SK-N-SH treated with all-trans-retinoic acid at 6 μM for 48 hours (cell line): ENCODE results near the gene MYO1F.

ENCODE experiments used
- ATAC-seq: fragments of 200-7000 bp; cut with Tn5 transposase; 3 replicates; pipeline ENCODE4 v1.9.1; 2020; ENCODE audit warnings: mild to moderate bottlenecking, moderate library complexity
- BACH2 ChIP-seq: fragments of 250-450 bp; sonication (Bioruptor Pico); IDR thresholded peaks from 2 replicates; pipeline ENCODE4 v1.9.0; 2021; ENCODE audit warnings: mild to moderate bottlenecking, borderline replicate concordance
- CREB5 ChIP-seq: fragments of 250-450 bp; sonication (Bioruptor Pico); IDR thresholded peaks from 2 replicates; pipeline ENCODE4 v1.5.1; 2020; ENCODE audit warnings: low read depth, mild to moderate bottlenecking, moderate library complexity
- CSDC2 ChIP-seq: fragments of 250-450 bp; sonication (Bioruptor Pico); IDR thresholded peaks from 2 replicates; pipeline ENCODE4 v1.5.0; 2020; ENCODE audit warnings: mild to moderate bottlenecking, moderate library complexity
- CSRNP3 ChIP-seq: fragments of 250-450 bp; sonication (Bioruptor Pico); IDR thresholded peaks from 2 replicates; pipeline ENCODE4 v1.5.1; 2021; ENCODE audit warnings: mild to moderate bottlenecking, moderate library complexity
- ESRRG ChIP-seq: fragments of 250-450 bp; sonication (Bioruptor Pico); IDR thresholded peaks from 2 replicates; pipeline ENCODE4 v1.6.1; 2021; ENCODE audit warnings: mild to moderate bottlenecking
- ISL1 ChIP-seq: fragments of 250-450 bp; sonication (Bioruptor Pico); IDR thresholded peaks from 2 replicates; pipeline ENCODE4 v2.1.2; 2022; ENCODE audit warnings: mild to moderate bottlenecking, moderate library complexity
- PATZ1 ChIP-seq: fragments of 250-450 bp; sonication (Bioruptor Pico); IDR thresholded peaks from 2 replicates; pipeline ENCODE4 v1.8.0; 2020; ENCODE audit warnings: mild to moderate bottlenecking, moderate library complexity, borderline replicate concordance
- TCF4 ChIP-seq: fragments of 250-450 bp; sonication (Bioruptor Pico); IDR thresholded peaks from 2 replicates; pipeline ENCODE4 v1.8.0; 2021; ENCODE audit warnings: mild to moderate bottlenecking, moderate library complexity, borderline replicate concordance
- TOX ChIP-seq: fragments of 250-450 bp; sonication (Bioruptor Pico); IDR thresholded peaks from 2 replicates; pipeline ENCODE4 v1.8.0; 2021; ENCODE audit warnings: mild to moderate bottlenecking, moderate library complexity, borderline replicate concordance
- ZC3H10 ChIP-seq: fragments of 250-450 bp; sonication (Bioruptor Pico); IDR thresholded peaks from 2 replicates; pipeline ENCODE4 v1.5.1; 2021; ENCODE audit warnings: mild to moderate bottlenecking, moderate library complexity
- ZFP3 ChIP-seq: fragments of 250-450 bp; sonication (Bioruptor Pico); IDR thresholded peaks from 2 replicates; pipeline ENCODE4 v1.5.0; 2020; ENCODE audit warnings: mild to moderate bottlenecking, moderate library complexity
- ZFP30 ChIP-seq: fragments of 450-650 bp; formaldehyde crosslinking; IDR thresholded peaks from 2 replicates; pipeline ENCODE4 v1.5.0; 2022; ENCODE audit warnings: mild to moderate bottlenecking, moderate library complexity
- ZNF565 ChIP-seq: fragments of 450-650 bp; formaldehyde crosslinking; conservative IDR thresholded peaks from 2 replicates; pipeline ENCODE4 v1.5.0; 2020; ENCODE audit warnings: low read depth, mild to moderate bottlenecking, moderate library complexity
- TF ChIP-seq, protein P1 (sequence below): fragments of 250-450 bp; sonication (Bioruptor Pico); IDR thresholded peaks from 2 replicates; pipeline ENCODE4 v1.8.0; 2021; ENCODE audit warnings: low read depth, mild to moderate bottlenecking, moderate library complexity, borderline replicate concordance
- TF ChIP-seq, protein P2 (sequence below): fragments of 250-450 bp; sonication (Bioruptor Pico); IDR thresholded peaks from 2 replicates; pipeline ENCODE4 v1.5.0; 2020; ENCODE audit warnings: mild to moderate bottlenecking, moderate library complexity

Gene MYO1F

GRCh38 chr19:8487137-8487851, 89.9 kb downstream of the MYO1F start:
- no peak for ATAC-seq

DNA sequence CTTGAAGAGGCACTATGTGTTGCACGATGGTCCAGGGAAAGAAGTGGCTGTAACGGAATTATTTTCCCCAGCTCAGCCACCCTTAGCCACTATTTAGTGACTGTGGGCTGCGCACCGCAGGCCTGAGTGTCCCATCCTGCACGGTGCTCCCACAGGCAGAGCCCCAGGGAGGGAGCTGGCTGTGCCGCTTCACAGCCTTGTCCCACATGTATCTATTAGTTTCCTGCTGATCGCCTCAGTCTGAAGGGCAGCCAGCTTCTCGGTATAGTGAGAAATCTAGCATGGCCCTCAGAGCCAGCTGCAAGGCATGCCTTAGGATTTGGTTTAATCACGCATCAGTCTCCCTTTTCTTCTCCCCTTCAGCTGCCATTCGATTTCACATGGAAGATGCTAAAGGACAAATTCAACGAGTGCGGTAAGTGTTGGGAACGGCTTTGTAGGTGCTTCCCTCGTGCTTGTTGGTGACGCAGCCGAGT, 90.5 kb downstream of the MYO1F start:
- TF ChIP-seq CSRNP3, result no peak
- no peak for TF ChIP-seq CSDC2 (CRISPR knock-in tag)
- no peak for TF ChIP-seq ZFP3 (CRISPR knock-in tag)
- TF ChIP-seq ZNF565 (CRISPR knock-in tag), result no peak
- no peak for TF ChIP-seq TOX
- TF ChIP-seq ESRRG (CRISPR knock-in tag), result no peak
- no peak for TF ChIP-seq ZFP30 (CRISPR knock-in tag)
- no peak for TF ChIP-seq CREB5 (CRISPR knock-in tag)
- TF ChIP-seq TCF4 (CRISPR knock-in tag), result no peak
- TF ChIP-seq, protein P1, sequence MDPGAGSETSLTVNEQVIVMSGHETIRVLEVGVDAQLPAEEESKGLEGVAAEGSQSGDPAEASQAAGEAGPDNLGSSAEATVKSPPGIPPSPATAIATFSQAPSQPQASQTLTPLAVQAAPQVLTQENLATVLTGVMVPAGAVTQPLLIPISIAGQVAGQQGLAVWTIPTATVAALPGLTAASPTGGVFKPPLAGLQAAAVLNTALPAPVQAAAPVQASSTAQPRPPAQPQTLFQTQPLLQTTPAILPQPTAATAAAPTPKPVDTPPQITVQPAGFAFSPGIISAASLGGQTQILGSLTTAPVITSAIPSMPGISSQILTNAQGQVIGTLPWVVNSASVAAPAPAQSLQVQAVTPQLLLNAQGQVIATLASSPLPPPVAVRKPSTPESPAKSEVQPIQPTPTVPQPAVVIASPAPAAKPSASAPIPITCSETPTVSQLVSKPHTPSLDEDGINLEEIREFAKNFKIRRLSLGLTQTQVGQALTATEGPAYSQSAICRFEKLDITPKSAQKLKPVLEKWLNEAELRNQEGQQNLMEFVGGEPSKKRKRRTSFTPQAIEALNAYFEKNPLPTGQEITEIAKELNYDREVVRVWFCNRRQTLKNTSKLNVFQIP (CRISPR knock-in tag), result no peak
- TF ChIP-seq ZC3H10 (CRISPR knock-in tag), result no peak
- no peak for ATAC-seq

More at GRCh38 chr19:8487137-8487851, 89.9 kb downstream of the MYO1F start:
- TF ChIP-seq ZC3H10 (CRISPR knock-in tag), result no peak
- no peak for TF ChIP-seq ISL1 (CRISPR knock-in tag)
- no peak for TF ChIP-seq PATZ1 (CRISPR knock-in tag)
- TF ChIP-seq CREB5 (CRISPR knock-in tag), result no peak
- TF ChIP-seq BACH2 (CRISPR knock-in tag), result no peak
- TF ChIP-seq, protein P2, sequence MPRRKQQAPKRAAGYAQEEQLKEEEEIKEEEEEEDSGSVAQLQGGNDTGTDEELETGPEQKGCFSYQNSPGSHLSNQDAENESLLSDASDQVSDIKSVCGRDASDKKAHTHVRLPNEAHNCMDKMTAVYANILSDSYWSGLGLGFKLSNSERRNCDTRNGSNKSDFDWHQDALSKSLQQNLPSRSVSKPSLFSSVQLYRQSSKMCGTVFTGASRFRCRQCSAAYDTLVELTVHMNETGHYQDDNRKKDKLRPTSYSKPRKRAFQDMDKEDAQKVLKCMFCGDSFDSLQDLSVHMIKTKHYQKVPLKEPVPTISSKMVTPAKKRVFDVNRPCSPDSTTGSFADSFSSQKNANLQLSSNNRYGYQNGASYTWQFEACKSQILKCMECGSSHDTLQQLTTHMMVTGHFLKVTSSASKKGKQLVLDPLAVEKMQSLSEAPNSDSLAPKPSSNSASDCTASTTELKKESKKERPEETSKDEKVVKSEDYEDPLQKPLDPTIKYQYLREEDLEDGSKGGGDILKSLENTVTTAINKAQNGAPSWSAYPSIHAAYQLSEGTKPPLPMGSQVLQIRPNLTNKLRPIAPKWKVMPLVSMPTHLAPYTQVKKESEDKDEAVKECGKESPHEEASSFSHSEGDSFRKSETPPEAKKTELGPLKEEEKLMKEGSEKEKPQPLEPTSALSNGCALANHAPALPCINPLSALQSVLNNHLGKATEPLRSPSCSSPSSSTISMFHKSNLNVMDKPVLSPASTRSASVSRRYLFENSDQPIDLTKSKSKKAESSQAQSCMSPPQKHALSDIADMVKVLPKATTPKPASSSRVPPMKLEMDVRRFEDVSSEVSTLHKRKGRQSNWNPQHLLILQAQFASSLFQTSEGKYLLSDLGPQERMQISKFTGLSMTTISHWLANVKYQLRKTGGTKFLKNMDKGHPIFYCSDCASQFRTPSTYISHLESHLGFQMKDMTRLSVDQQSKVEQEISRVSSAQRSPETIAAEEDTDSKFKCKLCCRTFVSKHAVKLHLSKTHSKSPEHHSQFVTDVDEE (CRISPR knock-in tag), result no peak
- TF ChIP-seq, protein P1 (CRISPR knock-in tag), result no peak
